K562 (cell line): ENCODE measurements around the gene ZDHHC24. TPM values are rescaled to one million over a fixed set of nuclear protein-coding genes. Genes with fewer than 3 reads are reported as not detected.

Source experiments
- CEBPZ ChIP-seq: fragments of 150-350 bp; IDR thresholded peaks from 2 replicates; pipeline ENCODE4 v1.6.1; 2014; ENCODE audit warnings: low read depth, mild to moderate bottlenecking, low read length, borderline replicate concordance
- CHD1 ChIP-seq: fragments of 200-600 bp; sonication (generic); IDR thresholded peaks from one replicate; pipeline ENCODE4 v1.6.1; 2012; ENCODE audit warnings: mild to moderate bottlenecking, moderate library complexity, low read length, inconsistent platforms
- FOXJ2 ChIP-seq: fragments of 200-800 bp; sonication (Bioruptor generic); IDR thresholded peaks from 2 replicates; pipeline ENCODE4 v1.6.1; 2016; ENCODE audit warnings: missing genetic modification characterization, missing compliant biosample characterization
- KDM5B ChIP-seq: fragments of 200-600 bp; sonication (generic); IDR thresholded peaks from 2 replicates; pipeline ENCODE4 v1.6.1; 2012; ENCODE audit warnings: low read depth, mild to moderate bottlenecking, moderate library complexity, low read length, control low read depth, inconsistent platforms; ENCODE audit not compliant: insufficient replicate concordance
- PHF20 ChIP-seq: fragments of 450-650 bp; IDR thresholded peaks from 2 replicates; pipeline ENCODE4 v1.6.1; 2018; ENCODE audit not compliant: partially characterized antibody
- ZBTB33 ChIP-seq: sonication (generic); formaldehyde crosslinking; IDR thresholded peaks from 2 replicates; pipeline ENCODE4 v1.8.1; 2023; ENCODE audit warnings: mild to moderate bottlenecking, missing genetic modification reagents
- ZNF224 ChIP-seq: sonication (generic); formaldehyde crosslinking; IDR thresholded peaks from 2 replicates; pipeline ENCODE4 v1.8.0; 2022; ENCODE audit warnings: mild to moderate bottlenecking, missing genetic modification reagents
- ZNF764 ChIP-seq: fragments of 250-450 bp; sonication (Bioruptor Pico); IDR thresholded peaks from 2 replicates; pipeline ENCODE4 v1.4.0; 2020; ENCODE audit warnings: low read depth, mild to moderate bottlenecking, moderate library complexity
- ZNF766 ChIP-seq: fragments of 200-800 bp; sonication (Bioruptor generic); conservative IDR thresholded peaks from 2 replicates; pipeline ENCODE4 v1.6.1; 2016; ENCODE audit warnings: missing genetic modification characterization, missing compliant biosample characterization
- ZNF77 ChIP-seq: fragments of 250-450 bp; sonication (Bioruptor Pico); IDR thresholded peaks from 2 replicates; pipeline ENCODE4 v1.5.0; 2020
- polyA plus RNA-seq, 8 experiments: library from polyadenylated mRNA; depleted of rRNA in 4 of 8; stranded (reverse) in 5 of 8; unstranded in 3 of 8; fragments of >200 nt; fragmentation: Nextera tagmentation in 2 of 8; fragmentation: Illumina TruSeq in 1 of 8; extraction: Ambion mirVana in 2 of 8; extraction: Trizol in 1 of 8; gene quantifications; 2 replicates each; pipeline versions ENCODE4 v1.2.1 to v1.2.3, GENCODE V29; 2011 to 2014; ENCODE audit warnings: inconsistent platforms in 1 of 8, missing spikeins in 1 of 8
- total RNA-seq, 7 experiments: library from RNA; depleted of rRNA in 6 of 7; stranded (reverse); fragments of >200 nt in 6 of 7; fragmentation: Illumina TruSeq in 2 of 7; extraction: Trizol in 2 of 7; gene quantifications; 2 replicates each; pipeline versions ENCODE4 v1.2.1 to v1.2.3, GENCODE V29; 2011 to 2021; ENCODE audit warnings: low replicate concordance in 1 of 7
- TF ChIP-seq, protein P1 (sequence below): fragments of 450-650 bp; IDR thresholded peaks from 2 replicates; pipeline ENCODE4 v1.6.1; 2017; ENCODE audit warnings: antibody characterized with exemption, mild to moderate bottlenecking
- TF ChIP-seq, protein P2 (sequence below): fragments of 450-650 bp; IDR thresholded peaks from 2 replicates; pipeline ENCODE4 v1.6.1; 2014; ENCODE audit warnings: low read depth, mild to moderate bottlenecking, moderate library complexity, borderline replicate concordance

The ZDHHC24 gene
- total and polyA plus RNA-seq, 9 of the 15 experiments (the other 6 are each of a cell fraction or from before 2014, with no cell fraction given) = 0.45 to 11.2 (median 2.7) TPM

GRCh38 chr11:66568124-66568916 is 22.5 kb upstream of the ZDHHC24 start, which contains the start of gene CTSF (continued):
- TF ChIP-seq CEBPZ (no peak), ZBTB33 (CRISPR knock-in tag) (no peak; the same call in 1 of the 2 replicates), ZNF224 (CRISPR knock-in tag) (0 out of 2 replicates have a peak, but pooled peaks have one; percentile 31), PHF20 (no peak), ZNF766 (CRISPR knock-in tag) (0 out of 2 replicates have a peak, but pooled peaks have one; percentile 12), FOXJ2 (tag) (peak; percentile 78), ZNF77 (CRISPR knock-in tag) (no peak), KDM5B (peak; percentile 35), ZNF764 (no peak), CHD1 (no peak)
- TF ChIP-seq, protein P1, sequence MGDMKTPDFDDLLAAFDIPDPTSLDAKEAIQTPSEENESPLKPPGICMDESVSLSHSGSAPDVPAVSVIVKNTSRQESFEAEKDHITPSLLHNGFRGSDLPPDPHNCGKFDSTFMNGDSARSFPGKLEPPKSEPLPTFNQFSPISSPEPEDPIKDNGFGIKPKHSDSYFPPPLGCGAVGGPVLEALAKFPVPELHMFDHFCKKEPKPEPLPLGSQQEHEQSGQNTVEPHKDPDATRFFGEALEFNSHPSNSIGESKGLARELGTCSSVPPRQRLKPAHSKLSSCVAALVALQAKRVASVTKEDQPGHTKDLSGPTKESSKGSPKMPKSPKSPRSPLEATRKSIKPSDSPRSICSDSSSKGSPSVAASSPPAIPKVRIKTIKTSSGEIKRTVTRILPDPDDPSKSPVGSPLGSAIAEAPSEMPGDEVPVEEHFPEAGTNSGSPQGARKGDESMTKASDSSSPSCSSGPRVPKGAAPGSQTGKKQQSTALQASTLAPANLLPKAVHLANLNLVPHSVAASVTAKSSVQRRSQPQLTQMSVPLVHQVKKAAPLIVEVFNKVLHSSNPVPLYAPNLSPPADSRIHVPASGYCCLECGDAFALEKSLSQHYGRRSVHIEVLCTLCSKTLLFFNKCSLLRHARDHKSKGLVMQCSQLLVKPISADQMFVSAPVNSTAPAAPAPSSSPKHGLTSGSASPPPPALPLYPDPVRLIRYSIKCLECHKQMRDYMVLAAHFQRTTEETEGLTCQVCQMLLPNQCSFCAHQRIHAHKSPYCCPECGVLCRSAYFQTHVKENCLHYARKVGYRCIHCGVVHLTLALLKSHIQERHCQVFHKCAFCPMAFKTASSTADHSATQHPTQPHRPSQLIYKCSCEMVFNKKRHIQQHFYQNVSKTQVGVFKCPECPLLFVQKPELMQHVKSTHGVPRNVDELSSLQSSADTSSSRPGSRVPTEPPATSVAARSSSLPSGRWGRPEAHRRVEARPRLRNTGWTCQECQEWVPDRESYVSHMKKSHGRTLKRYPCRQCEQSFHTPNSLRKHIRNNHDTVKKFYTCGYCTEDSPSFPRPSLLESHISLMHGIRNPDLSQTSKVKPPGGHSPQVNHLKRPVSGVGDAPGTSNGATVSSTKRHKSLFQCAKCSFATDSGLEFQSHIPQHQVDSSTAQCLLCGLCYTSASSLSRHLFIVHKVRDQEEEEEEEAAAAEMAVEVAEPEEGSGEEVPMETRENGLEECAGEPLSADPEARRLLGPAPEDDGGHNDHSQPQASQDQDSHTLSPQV = peak; percentile 95
- TF ChIP-seq, protein P2, sequence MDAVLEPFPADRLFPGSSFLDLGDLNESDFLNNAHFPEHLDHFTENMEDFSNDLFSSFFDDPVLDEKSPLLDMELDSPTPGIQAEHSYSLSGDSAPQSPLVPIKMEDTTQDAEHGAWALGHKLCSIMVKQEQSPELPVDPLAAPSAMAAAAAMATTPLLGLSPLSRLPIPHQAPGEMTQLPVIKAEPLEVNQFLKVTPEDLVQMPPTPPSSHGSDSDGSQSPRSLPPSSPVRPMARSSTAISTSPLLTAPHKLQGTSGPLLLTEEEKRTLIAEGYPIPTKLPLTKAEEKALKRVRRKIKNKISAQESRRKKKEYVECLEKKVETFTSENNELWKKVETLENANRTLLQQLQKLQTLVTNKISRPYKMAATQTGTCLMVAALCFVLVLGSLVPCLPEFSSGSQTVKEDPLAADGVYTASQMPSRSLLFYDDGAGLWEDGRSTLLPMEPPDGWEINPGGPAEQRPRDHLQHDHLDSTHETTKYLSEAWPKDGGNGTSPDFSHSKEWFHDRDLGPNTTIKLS = peak; percentile 50; the same call in 1 of the 2 replicates
